OCI-LY1 (cell line): ENCODE results near the gene MRO.

ENCODE experiments used
- H2AFZ ChIP-seq: fragments of 200-600 bp; sonication (generic), shearing (Covaris generic); 2 replicates; pipeline ENCODE4 v1.6.0; 2014; ENCODE audit warnings: antibody characterized with exemption, mild to moderate bottlenecking, low read length
- H3F3A ChIP-seq: fragments of 200-600 bp; sonication (generic), shearing (Covaris generic); 2 replicates; pipeline ENCODE4 v1.6.0; 2014; ENCODE audit warnings: mild to moderate bottlenecking, antibody characterized with exemption, low read length, moderate library complexity; ENCODE audit not compliant: insufficient read depth
- H3K27ac ChIP-seq: fragments of 200-600 bp; sonication (generic); 2 replicates; pipeline ENCODE4 v1.5.1; 2014; ENCODE audit warnings: low read length, mixed run types, mild to moderate bottlenecking, low read depth; ENCODE audit not compliant: poor library complexity, severe bottlenecking
- H3K27me3 ChIP-seq: fragments of 200-600 bp; sonication (generic); 2 replicates; pipeline ENCODE4 v1.6.0; 2014; ENCODE audit warnings: antibody characterized with exemption, mild to moderate bottlenecking, low read length, moderate library complexity; ENCODE audit not compliant: insufficient read depth
- H3K36me3 ChIP-seq: fragments of 200-600 bp; sonication (generic); 2 replicates; pipeline ENCODE4 v1.6.1; 2014; ENCODE audit warnings: mild to moderate bottlenecking, antibody characterized with exemption, low read length, moderate library complexity, mixed read lengths; ENCODE audit not compliant: insufficient read depth
- H3K4me1 ChIP-seq: fragments of 200-600 bp; sonication (generic); 2 replicates; pipeline ENCODE4 v1.5.1; 2014; ENCODE audit warnings: mild to moderate bottlenecking, low read length, moderate library complexity; ENCODE audit not compliant: insufficient read depth, severe bottlenecking
- H3K4me2 ChIP-seq: fragments of 200-600 bp; sonication (generic), shearing (Covaris generic); 2 replicates; pipeline ENCODE4 v1.6.1; 2014; ENCODE audit warnings: low read length
- H3K4me3 ChIP-seq: fragments of 200-600 bp; sonication (generic); 2 replicates; pipeline ENCODE4 v1.5.1; 2014; ENCODE audit warnings: low read length, low read depth, mild to moderate bottlenecking, mixed read lengths; ENCODE audit not compliant: poor library complexity, severe bottlenecking
- H3K79me2 ChIP-seq: fragments of 200-600 bp; shearing (Covaris generic); 2 replicates; pipeline ENCODE4 v1.6.1; 2016; ENCODE audit warnings: mixed run types, low read length, mixed read lengths; ENCODE audit not compliant: insufficient read depth
- H3K9ac ChIP-seq: fragments of 200-600 bp; sonication (generic), shearing (Covaris generic); 2 replicates; pipeline ENCODE4 v1.6.1; 2014; ENCODE audit warnings: mild to moderate bottlenecking, low read length, mixed read lengths
- H3K9me2 ChIP-seq: fragments of 200-600 bp; sonication (generic), shearing (Covaris generic); 2 replicates; pipeline ENCODE4 v1.6.1; 2014; ENCODE audit warnings: low read depth, mild to moderate bottlenecking, low read length, mixed read lengths
- H3K9me3 ChIP-seq: fragments of 200-600 bp; shearing (Covaris generic); 2 replicates; pipeline ENCODE4 v1.6.1; 2014; ENCODE audit warnings: low read length, mixed read lengths
- H4K20me1 ChIP-seq: fragments of 200-600 bp; sonication (generic), shearing (Covaris generic); 2 replicates; pipeline ENCODE4 v1.6.0; 2016; ENCODE audit warnings: mild to moderate bottlenecking, low read length; ENCODE audit not compliant: insufficient read depth
- EZH2 ChIP-seq: fragments of 200-600 bp; sonication (generic), shearing (Covaris generic); IDR thresholded peaks from 2 replicates; pipeline ENCODE4 v1.8.0; 2017; ENCODE audit warnings: borderline replicate concordance, mixed run types, mild to moderate bottlenecking, antibody characterized with exemption, low read length, moderate library complexity, mixed read lengths
- TF ChIP-seq, protein P1 (sequence below): fragments of 200-600 bp; sonication (generic), shearing (Covaris generic); IDR thresholded peaks from 2 replicates; pipeline ENCODE4 v1.5.1; 2017; ENCODE audit warnings: mild to moderate bottlenecking, antibody characterized with exemption, low read length, moderate library complexity, mixed read lengths

Gene MRO

GRCh38 chr18:50855976-50856757 is 36.4 kb upstream of the MRO start:
- Histone ChIP-seq H2AFZ (no peak overlapping the region), H3K27ac (no peak overlapping the region), H3K27me3 (peaks cover 7% of the 10 kb centered on the region; the same call in 1 of the 2 replicates), H4K20me1 (no peaks in the 10 kb centered on the region), H3K9me3 (peaks cover 10% of the 10 kb centered on the region), H3K9ac (no peak overlapping the region), H3K4me2 (no peak overlapping the region), H3K4me3 (no peak overlapping the region), H3K4me1 (no peaks in the 10 kb centered on the region), H3K9me2 (no peaks in the 10 kb centered on the region), H3K79me2 (no peaks in the 10 kb centered on the region), H3K36me3 (no peaks in the 10 kb centered on the region; the same call in 1 of the 2 replicates), H3F3A (no peaks in the 10 kb centered on the region)
- TF ChIP-seq, protein P1, sequence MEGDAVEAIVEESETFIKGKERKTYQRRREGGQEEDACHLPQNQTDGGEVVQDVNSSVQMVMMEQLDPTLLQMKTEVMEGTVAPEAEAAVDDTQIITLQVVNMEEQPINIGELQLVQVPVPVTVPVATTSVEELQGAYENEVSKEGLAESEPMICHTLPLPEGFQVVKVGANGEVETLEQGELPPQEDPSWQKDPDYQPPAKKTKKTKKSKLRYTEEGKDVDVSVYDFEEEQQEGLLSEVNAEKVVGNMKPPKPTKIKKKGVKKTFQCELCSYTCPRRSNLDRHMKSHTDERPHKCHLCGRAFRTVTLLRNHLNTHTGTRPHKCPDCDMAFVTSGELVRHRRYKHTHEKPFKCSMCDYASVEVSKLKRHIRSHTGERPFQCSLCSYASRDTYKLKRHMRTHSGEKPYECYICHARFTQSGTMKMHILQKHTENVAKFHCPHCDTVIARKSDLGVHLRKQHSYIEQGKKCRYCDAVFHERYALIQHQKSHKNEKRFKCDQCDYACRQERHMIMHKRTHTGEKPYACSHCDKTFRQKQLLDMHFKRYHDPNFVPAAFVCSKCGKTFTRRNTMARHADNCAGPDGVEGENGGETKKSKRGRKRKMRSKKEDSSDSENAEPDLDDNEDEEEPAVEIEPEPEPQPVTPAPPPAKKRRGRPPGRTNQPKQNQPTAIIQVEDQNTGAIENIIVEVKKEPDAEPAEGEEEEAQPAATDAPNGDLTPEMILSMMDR: no peak
- TF ChIP-seq EZH2: no peak

GRCh38 chr18:50853863-50854271 is 34.1 kb upstream of the MRO start:
- no peak overlapping the region for H3K4me2 ChIP-seq
- peaks cover 10% of the 10 kb centered on the region for H3K9me3 ChIP-seq
- no peaks in the 10 kb centered on the region for H3K9me2 ChIP-seq
- H3F3A ChIP-seq: no peaks in the 10 kb centered on the region
- no peaks in the 10 kb centered on the region for H3K79me2 ChIP-seq
- no peak overlapping the region for H3K9ac ChIP-seq
- H3K27ac ChIP-seq: no peak overlapping the region
- no peak overlapping the region for H2AFZ ChIP-seq
- no peak for TF ChIP-seq EZH2
- TF ChIP-seq, protein P1: no peak
- no peaks in the 10 kb centered on the region for H3K4me1 ChIP-seq
- H4K20me1 ChIP-seq: no peaks in the 10 kb centered on the region
- H3K27me3 ChIP-seq: peaks cover 7% of the 10 kb centered on the region; the same call in 1 of the 2 replicates
- no peak overlapping the region for H3K4me3 ChIP-seq
- no peaks in the 10 kb centered on the region; the same call in 1 of the 2 replicates for H3K36me3 ChIP-seq

DNA sequence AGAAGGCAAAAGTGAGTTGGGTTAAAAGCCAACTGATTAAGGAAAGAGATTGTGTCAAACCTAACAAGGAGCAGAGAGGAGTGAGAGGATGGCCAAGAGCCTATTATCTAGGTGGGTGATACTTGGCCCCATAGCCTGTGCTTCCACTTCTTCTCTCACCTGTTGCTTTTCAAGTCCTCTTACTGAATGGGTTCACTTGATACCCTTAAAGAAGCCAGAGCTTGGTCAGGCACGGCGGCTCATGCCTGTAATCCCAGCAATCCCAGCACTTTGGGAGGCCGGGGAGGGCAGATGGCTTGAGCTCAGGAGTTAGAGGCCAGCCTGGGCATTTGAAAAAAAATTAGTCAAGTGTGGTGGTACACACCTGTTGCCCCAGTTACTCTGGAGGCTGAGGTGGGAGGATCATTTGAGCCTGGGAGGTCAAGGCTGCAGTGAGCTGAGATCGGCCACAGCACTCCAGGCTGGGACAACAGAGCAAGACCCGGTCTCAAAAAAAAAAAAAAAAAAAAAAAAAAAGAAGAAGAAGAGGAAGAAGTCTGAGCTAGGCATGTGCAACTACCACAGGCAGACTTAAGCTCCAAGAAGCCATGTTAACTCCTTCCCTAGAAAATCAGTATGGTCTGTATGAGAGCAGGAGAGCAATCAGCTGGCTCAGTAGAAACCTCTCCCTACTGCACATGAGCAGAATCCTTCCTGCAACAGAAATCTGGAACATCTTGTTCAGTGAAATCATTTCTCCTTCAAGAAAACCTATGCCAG is 30.7 kb upstream of the MRO start:
- Histone ChIP-seq H3K4me1 (no peaks in the 10 kb centered on the region), H3K4me3 (no peak overlapping the region), H3F3A (no peaks in the 10 kb centered on the region), H3K9me3 (peaks cover 10% of the 10 kb centered on the region), H3K9ac (no peak overlapping the region), H3K9me2 (no peaks in the 10 kb centered on the region), H3K4me2 (no peak overlapping the region), H4K20me1 (no peaks in the 10 kb centered on the region), H3K79me2 (no peaks in the 10 kb centered on the region), H2AFZ (no peak overlapping the region), H3K27ac (no peak overlapping the region), H3K27me3 (peaks cover 7% of the 10 kb centered on the region; the same call in 1 of the 2 replicates), H3K36me3 (no peaks in the 10 kb centered on the region; the same call in 1 of the 2 replicates)
- TF ChIP-seq EZH2: no peak
- TF ChIP-seq, protein P1: no peak
